Activated CD4-positive, alpha-beta T cell treated with anti-CD3 and anti-CD28 coated beads, Interleukin-2, amount 10 ng/mL, durations not matched to agents 7 days and 5 days (primary cell): ENCODE data around the gene DNAH8. TPM values are rescaled to one million over a fixed set of nuclear protein-coding genes. Genes with fewer than 3 reads are reported as not detected.
A peak's percentile ranks its signal among the peaks of the same experiment; 100 is the strongest.
"Not testable (repeated sequence)": the region's sequence is repeated elsewhere in the genome, so short reads cannot be mapped to it uniquely, and the experiment has no call there.

Experiments
- CTCF ChIA-PET: fragments of 350-600 bp; sonication (Branson Sonifier 250); formaldehyde crosslinking; loops from one replicate; lab custom pipeline; 2021; ENCODE audit warnings: antibody characterized with exemption; lab: Charles Lee
- POLR2A ChIA-PET: fragments of 350-600 bp; sonication (Branson Sonifier 250); formaldehyde crosslinking; loops from one replicate; lab custom pipeline; 2021; ENCODE audit warnings: antibody characterized with exemption; lab: Charles Lee
- DNase-seq: peaks from one replicate; pipeline ENCODE4 v3.0.0-alpha.2; 2020
- H3K27ac Mint-ChIP-seq: one replicate; pipeline ENCODE4 v1.8.0; 2021; ENCODE audit warnings: mild to moderate bottlenecking, moderate library complexity, mixed read lengths
- H3K27me3 Mint-ChIP-seq: one replicate; pipeline ENCODE4 v1.8.0; 2021; ENCODE audit warnings: mixed read lengths
- H3K36me3 Mint-ChIP-seq: one replicate; pipeline ENCODE4 v1.8.0; 2021; ENCODE audit warnings: low read depth, mixed read lengths
- H3K4me1 Mint-ChIP-seq: one replicate; pipeline ENCODE4 v1.8.0; 2021; ENCODE audit warnings: mixed read lengths
- H3K4me3 Mint-ChIP-seq: one replicate; pipeline ENCODE4 v1.8.0; 2021; ENCODE audit warnings: mild to moderate bottlenecking, moderate library complexity, mixed read lengths
- H3K9me3 Mint-ChIP-seq: one replicate; pipeline ENCODE4 v1.8.0; 2021; ENCODE audit warnings: mixed read lengths
- total RNA-seq, 2 experiments: library from RNA; stranded (reverse); gene quantifications; one replicate each; pipeline ENCODE4 v1.2.3, GENCODE V29; 2021

DNAH8 gene
- total RNA-seq, 2 experiments from 2014 or later, result 0.07 to 0.10 TPM

DNA sequence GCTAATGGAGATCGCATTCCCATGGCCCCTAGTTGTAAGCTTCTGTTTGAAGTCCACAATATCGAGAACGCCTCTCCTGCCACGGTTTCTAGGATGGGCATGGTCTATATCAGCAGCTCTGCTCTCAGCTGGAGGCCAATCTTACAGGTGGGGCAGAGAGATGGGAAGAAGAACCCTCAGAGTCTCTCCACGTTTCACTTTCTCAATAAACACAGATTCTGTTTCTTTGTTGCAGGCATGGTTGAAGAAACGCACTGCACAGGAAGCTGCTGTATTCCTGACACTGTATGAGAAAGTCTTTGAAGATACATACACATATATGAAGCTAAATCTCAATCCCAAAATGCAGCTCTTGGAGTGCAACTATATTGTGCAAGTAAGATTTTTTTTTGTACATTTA, 157.9 kb downstream of the DNAH8 start:
- Mint-ChIP-seq H3K36me3 (no peaks in the 10 kb centered on the region), H3K27me3 (peaks cover 8% of the 10 kb centered on the region), H3K27ac (no peak overlapping the region), H3K4me3 (no peak overlapping the region), H3K4me1 (peaks cover 27% of the 10 kb centered on the region), H3K9me3 (no peaks in the 10 kb centered on the region)
- POLR2A ChIA-PET, result no interaction called here
- no peak for DNase-seq
- CTCF ChIA-PET, result interaction anchor here (0.8 to 1.0 kb wide), 3 partner anchors 27 to 287 kb away, joined by 3 read pairs; no protein-coding TSS in a partner anchor

- H3K27ac Mint-ChIP-seq, H3K36me3 Mint-ChIP-seq, H3K27me3 Mint-ChIP-seq, H3K9me3 Mint-ChIP-seq, POLR2A ChIA-PET, CTCF ChIA-PET, H3K4me3 Mint-ChIP-seq, DNase-seq: not testable (repeated sequence)
- peaks cover 27% of the 10 kb centered on the region for H3K4me1 Mint-ChIP-seq
Measured at GRCh38 chr6:38873816-38874215, 158.7 kb downstream of the DNAH8 start.

GRCh38 chr6:38876475-38876874, 161.4 kb downstream of the DNAH8 start:
- Mint-ChIP-seq H3K4me3 (peak overlapping the region; percentile 35), H3K27ac (no peak overlapping the region), H3K4me1 (peaks cover 27% of the 10 kb centered on the region), H3K27me3 (no peaks in the 10 kb centered on the region), H3K9me3 (peaks cover 4% of the 10 kb centered on the region), H3K36me3 (no peaks in the 10 kb centered on the region)
- CTCF ChIA-PET, result no interaction called here
- POLR2A ChIA-PET, result no interaction called here
- peak; percentile 63 for DNase-seq

GRCh38 chr6:38877721-38878120, 162.6 kb downstream of the DNAH8 start:
- Mint-ChIP-seq H3K36me3 (no peaks in the 10 kb centered on the region), H3K4me3 (no peak overlapping the region), H3K4me1 (peaks cover 26% of the 10 kb centered on the region), H3K27me3 (no peaks in the 10 kb centered on the region), H3K27ac (no peak overlapping the region), H3K9me3 (peaks cover 4% of the 10 kb centered on the region)
- CTCF ChIA-PET, result no interaction called here
- POLR2A ChIA-PET, result no interaction called here
- no peak for DNase-seq

DNA sequence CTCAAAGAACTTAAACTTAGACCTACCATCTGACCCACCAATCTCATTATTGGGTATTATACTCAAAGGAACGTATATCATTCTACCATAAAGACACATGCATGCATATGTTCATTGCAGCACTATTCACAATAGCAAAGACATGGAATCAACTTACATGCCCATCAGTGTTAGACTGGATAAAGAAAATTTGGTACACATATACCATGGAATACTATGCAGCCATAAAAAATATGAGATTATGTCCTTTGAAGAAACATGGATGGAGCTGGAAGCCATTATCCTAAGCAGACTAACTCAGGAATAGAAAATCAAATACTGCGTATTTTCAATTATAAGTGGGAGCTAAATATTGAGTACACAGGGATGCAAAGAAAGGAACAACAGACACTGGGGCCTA, 167.0 kb downstream of the DNAH8 start:
- Mint-ChIP-seq H3K4me1 (peaks cover 4% of the 10 kb centered on the region), H3K4me3 (no peak overlapping the region), H3K36me3 (no peaks in the 10 kb centered on the region), H3K27ac (no peak overlapping the region), H3K27me3 (no peaks in the 10 kb centered on the region), H3K9me3 (peaks cover 4% of the 10 kb centered on the region)
- ChIA-PET POLR2A (no interaction called here), CTCF (no interaction called here)
- DNase-seq, result no peak

DNA sequence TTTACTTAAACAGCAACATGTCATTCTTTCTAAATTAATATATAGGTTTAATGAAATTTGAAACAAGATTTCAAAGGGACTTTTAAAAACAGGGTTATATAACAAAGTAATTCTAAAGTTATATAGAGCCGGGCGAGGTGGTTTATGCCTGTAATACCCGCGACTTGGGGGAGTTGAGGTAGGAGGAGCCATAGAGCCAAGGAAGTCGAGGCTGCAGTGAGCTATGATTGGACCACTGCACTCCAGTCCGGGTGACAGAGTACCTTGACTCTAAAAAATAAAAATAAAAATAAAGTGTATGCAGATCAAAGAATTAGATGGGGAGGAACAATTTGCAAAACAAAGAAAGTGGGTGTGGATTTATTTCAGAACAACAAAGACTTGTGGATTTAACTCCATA, 182.4 kb downstream of the DNAH8 start:
- no peaks in the 10 kb centered on the region for H3K36me3 Mint-ChIP-seq
- H3K27me3 Mint-ChIP-seq, result peaks cover 8% of the 10 kb centered on the region
- H3K4me1 Mint-ChIP-seq, result no peaks in the 10 kb centered on the region
- no peak overlapping the region for H3K27ac Mint-ChIP-seq
- ChIA-PET CTCF (no interaction called here), POLR2A (no interaction called here)
- H3K9me3 Mint-ChIP-seq, result no peaks in the 10 kb centered on the region
- DNase-seq, result no peak
- no peak overlapping the region for H3K4me3 Mint-ChIP-seq

DNA sequence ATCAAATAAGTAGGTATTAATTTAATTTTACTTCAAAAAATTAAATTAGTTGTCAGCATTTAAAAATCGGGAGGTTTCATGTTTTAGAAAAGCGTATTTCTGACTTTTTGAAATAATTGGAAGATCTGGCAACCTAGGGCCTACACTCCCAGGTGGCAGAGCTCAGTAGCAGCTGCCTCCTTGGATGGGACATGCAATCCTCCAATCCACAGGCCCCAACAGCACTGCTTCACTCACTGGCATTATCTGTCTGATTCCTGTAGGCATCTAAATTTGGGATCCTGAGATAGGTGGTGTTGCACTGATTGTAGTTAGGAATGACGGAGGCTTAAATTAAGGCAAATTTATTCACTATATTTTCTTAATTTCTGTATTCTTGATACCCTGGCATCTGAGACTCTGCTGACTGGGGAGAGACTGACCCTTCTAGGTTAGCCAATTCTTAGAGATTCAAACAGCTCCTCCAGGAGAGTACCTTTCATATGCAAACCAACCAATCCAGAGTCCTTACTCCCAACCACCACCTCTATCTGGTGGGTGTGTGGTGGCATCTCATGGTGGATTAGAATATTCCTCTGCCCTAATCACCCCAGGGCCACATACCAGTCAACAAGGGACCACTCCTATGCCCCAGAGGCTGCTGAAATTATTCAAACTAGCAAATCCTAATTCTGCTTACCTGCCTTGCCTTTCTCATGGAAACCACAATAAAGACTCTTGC, 186.9 kb downstream of the DNAH8 start:
- POLR2A ChIA-PET, result no interaction called here
- no peak overlapping the region for H3K27ac Mint-ChIP-seq
- no peaks in the 10 kb centered on the region for H3K36me3 Mint-ChIP-seq
- H3K9me3 Mint-ChIP-seq, result no peaks in the 10 kb centered on the region
- H3K27me3 Mint-ChIP-seq, result no peaks in the 10 kb centered on the region
- no peak overlapping the region for H3K4me3 Mint-ChIP-seq
- CTCF ChIA-PET, result no interaction called here
- no peaks in the 10 kb centered on the region for H3K4me1 Mint-ChIP-seq
- no peak for DNase-seq

GRCh38 chr6:38906582-38906981, 191.5 kb downstream of the DNAH8 start:
- Mint-ChIP-seq H3K4me1 (no peaks in the 10 kb centered on the region), H3K36me3 (no peaks in the 10 kb centered on the region), H3K27ac (no peak overlapping the region), H3K27me3 (peaks cover 1% of the 10 kb centered on the region), H3K4me3 (no peak overlapping the region), H3K9me3 (no peaks in the 10 kb centered on the region)
- ChIA-PET POLR2A (no interaction called here), CTCF (no interaction called here)
- no peak for DNase-seq

- ChIA-PET POLR2A (no interaction called here), CTCF (no interaction called here)
- no peak for DNase-seq
- no peaks in the 10 kb centered on the region for H3K36me3 Mint-ChIP-seq
- H3K4me3 Mint-ChIP-seq, result no peak overlapping the region
- no peak overlapping the region for H3K27ac Mint-ChIP-seq
- H3K9me3 Mint-ChIP-seq, result no peaks in the 10 kb centered on the region
- no peaks in the 10 kb centered on the region for H3K4me1 Mint-ChIP-seq
- peaks cover 1% of the 10 kb centered on the region for H3K27me3 Mint-ChIP-seq
Measured at GRCh38 chr6:38907264-38907663, 192.2 kb downstream of the DNAH8 start.

GRCh38 chr6:38909015-38909730, 194.1 kb downstream of the DNAH8 start:
- peaks cover 1% of the 10 kb centered on the region for H3K27me3 Mint-ChIP-seq
- ChIA-PET CTCF (interaction anchor here (0.5 kb wide), 1 partner anchor 1702 kb away, joined by 3 read pairs; no protein-coding TSS in a partner anchor), POLR2A (no interaction called here)
- H3K9me3 Mint-ChIP-seq, result no peaks in the 10 kb centered on the region
- H3K4me1 Mint-ChIP-seq, result no peaks in the 10 kb centered on the region
- H3K27ac Mint-ChIP-seq, result no peak overlapping the region
- H3K4me3 Mint-ChIP-seq, result no peak overlapping the region
- no peak for DNase-seq
- no peaks in the 10 kb centered on the region for H3K36me3 Mint-ChIP-seq

DNA sequence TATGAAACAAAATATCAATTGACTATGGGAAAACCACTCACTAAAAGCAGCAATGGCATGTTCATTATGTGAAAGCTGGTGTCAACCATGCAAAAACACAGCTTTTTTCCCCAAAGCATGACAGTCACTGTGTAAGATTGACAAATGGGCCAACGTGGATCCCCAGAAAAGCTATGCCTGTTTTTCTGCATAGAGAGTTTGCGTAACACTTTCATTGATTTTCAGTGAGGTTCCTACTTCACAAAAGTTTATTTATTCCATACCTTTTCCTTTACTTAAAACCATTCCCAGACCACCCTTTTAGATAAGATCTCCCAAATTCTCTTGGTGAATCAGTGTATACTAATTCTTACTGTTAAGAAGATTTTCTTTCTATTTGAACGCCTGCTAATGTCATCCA, 195.1 kb downstream of the DNAH8 start:
- no peak for DNase-seq
- CTCF ChIA-PET, result no interaction called here
- Mint-ChIP-seq H3K4me1 (no peaks in the 10 kb centered on the region), H3K4me3 (no peak overlapping the region), H3K27me3 (peaks cover 1% of the 10 kb centered on the region), H3K36me3 (no peaks in the 10 kb centered on the region), H3K27ac (no peak overlapping the region), H3K9me3 (no peaks in the 10 kb centered on the region)
- POLR2A ChIA-PET, result no interaction called here

- POLR2A ChIA-PET, result no interaction called here
- Mint-ChIP-seq H3K4me3 (no peak overlapping the region), H3K27me3 (peaks cover 1% of the 10 kb centered on the region), H3K4me1 (no peaks in the 10 kb centered on the region), H3K27ac (no peak overlapping the region), H3K36me3 (no peaks in the 10 kb centered on the region), H3K9me3 (no peaks in the 10 kb centered on the region)
- DNase-seq, result no peak
- CTCF ChIA-PET, result no interaction called here
Measured at GRCh38 chr6:38912378-38912777, 197.3 kb downstream of the DNAH8 start.

DNA sequence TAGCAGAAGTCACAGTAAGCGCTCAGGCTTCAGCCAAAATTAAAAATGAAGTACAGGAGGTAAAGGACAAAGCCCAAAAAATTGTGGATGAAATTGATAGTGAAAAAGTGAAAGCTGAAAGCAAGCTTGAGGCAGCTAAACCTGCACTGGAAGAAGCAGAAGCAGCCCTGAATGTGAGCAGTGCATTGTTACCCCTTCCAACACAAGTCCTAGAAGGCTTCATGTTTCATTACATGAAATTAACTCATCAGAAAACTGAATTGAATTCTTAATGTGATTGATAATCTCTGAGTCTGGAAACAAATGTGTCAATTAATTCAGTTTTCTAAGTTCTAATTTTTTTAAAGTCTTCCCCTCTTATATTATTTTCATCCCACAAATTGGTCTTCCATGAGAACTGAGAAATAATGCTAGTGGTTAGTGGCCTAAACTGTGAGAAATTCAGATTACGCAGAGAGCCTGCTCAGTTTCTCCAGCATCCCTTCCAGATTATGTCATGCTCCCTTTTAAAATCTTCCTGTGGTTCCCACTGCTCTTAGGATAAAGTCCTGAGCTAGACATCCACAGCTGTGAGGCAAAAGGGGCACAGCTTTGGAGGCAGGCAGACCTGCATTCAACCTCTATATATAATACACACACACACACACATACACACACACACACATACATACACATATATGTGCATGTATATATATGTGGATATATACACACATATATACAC, 200.3 kb downstream of the DNAH8 start:
- DNase-seq, result no peak
- H3K4me1 Mint-ChIP-seq, result no peaks in the 10 kb centered on the region
- no peaks in the 10 kb centered on the region for H3K36me3 Mint-ChIP-seq
- ChIA-PET POLR2A (no interaction called here), CTCF (no interaction called here)
- H3K27ac Mint-ChIP-seq, result no peak overlapping the region
- peaks cover under 1% of the 10 kb centered on the region for H3K27me3 Mint-ChIP-seq
- H3K4me3 Mint-ChIP-seq, result no peak overlapping the region
- H3K9me3 Mint-ChIP-seq, result no peaks in the 10 kb centered on the region
